HCT116 (cell line): ENCODE measurements around the gene RPS25. TPM values are rescaled to one million over a fixed set of nuclear protein-coding genes. Genes with fewer than 3 reads are reported as not detected.

Experiments used
- ATAC-seq: fragments of 200-7000 bp; cut with Tn5 transposase; 2 replicates; pipeline ENCODE4 v1.9.1; 2020; ENCODE audit warnings: mild to moderate bottlenecking, moderate library complexity
- BruUV-seq: library from RNA; stranded (reverse); fragments of 400-500 nt; replicated peaks from 2 replicates; lab custom pipeline; 2021; lab: Mats Ljungman, UMichigan
- CTCF ChIA-PET: fragments of 300-600 bp; sonication (Branson Sonifier 250); formaldehyde crosslinking; loops from one replicate; lab custom pipeline; 2021; ENCODE audit warnings: antibody characterized with exemption; lab: Charles Lee
- POLR2A ChIA-PET: fragments of 300-600, 350-600 bp; sonication (Branson Sonifier 250); formaldehyde crosslinking; loops from one replicate; lab custom pipeline; 2021; ENCODE audit warnings: antibody characterized with exemption; lab: Charles Lee
- RAD21 ChIA-PET, 2 experiments: fragments of 300-600 bp; sonication (Branson Sonifier 250); formaldehyde crosslinking; loops; one replicate each; lab custom pipeline; 2023; ENCODE audit warnings: low total read pairs in 2 of 2; ENCODE audit not compliant: uncharacterized antibody in 2 of 2, unreplicated experiment in 2 of 2, low non-redundant PET in 1 of 2; lab: Charles Lee
- DNase-seq: peaks from one replicate; pipeline ENCODE4 v3.0.0-alpha.2; 2010; ENCODE audit warnings: low read depth, low spot score
- H2AFZ ChIP-seq: fragments of 200-600 bp; shearing (Covaris generic), sonication (generic); 2 replicates; pipeline ENCODE4 v1.6.1; 2017; ENCODE audit warnings: low read depth, mixed run types, mixed read lengths, antibody characterized with exemption, low read length; ENCODE audit not compliant: poor library complexity, severe bottlenecking
- H3K27ac ChIP-seq: 2 replicates; pipeline ENCODE4 v1.5.1; 2012; ENCODE audit warnings: low read depth, low read length
- H3K27me3 ChIP-seq: fragments of 200-600 bp; sonication (generic); 2 replicates; pipeline ENCODE4 v1.6.1; 2016; ENCODE audit warnings: mixed run types, low read length, mixed read lengths; ENCODE audit not compliant: insufficient read depth
- H3K36me3 ChIP-seq, 2 experiments: fragments of 200-500 bp in 1 of 2; fragments of 200-600 bp in 1 of 2; sonication (Bioruptor generic) in 1 of 2; sonication (generic) in 1 of 2; 2 replicates each; pipeline versions ENCODE4 v1.5.1 to v1.6.1; 2014 to 2016; ENCODE audit warnings: low read length in 2 of 2, inconsistent platforms in 1 of 2, mixed read lengths in 1 of 2, mixed run types in 1 of 2; ENCODE audit not compliant: insufficient read depth in 2 of 2, control insufficient read depth in 1 of 2
- H3K4me1 ChIP-seq, 2 experiments: fragments of 200-600 bp in 1 of 2; sonication (generic) in 1 of 2; 2 replicates each; pipeline versions ENCODE4 v1.5.1 to v1.6.1; 2012 to 2017; ENCODE audit warnings: low read length in 2 of 2, inconsistent platforms in 1 of 2, mild to moderate bottlenecking in 1 of 2, mixed read lengths in 1 of 2, mixed run types in 1 of 2, moderate library complexity in 1 of 2; ENCODE audit not compliant: insufficient read depth in 2 of 2, control insufficient read depth in 1 of 2
- H3K4me2 ChIP-seq: fragments of 200-600 bp; sonication (generic); 2 replicates; pipeline ENCODE4 v1.6.1; 2017; ENCODE audit warnings: mixed run types, low read length, mixed read lengths
- H3K4me3 ChIP-seq, 2 experiments: fragments of 200-600 bp in 1 of 2; sonication (generic) in 1 of 2; replicated peaks in 1 of 2; 2 replicates each; pipeline ENCODE4 v1.5.1; 2011 to 2016; ENCODE audit warnings: low read length in 2 of 2, control low read depth in 1 of 2, low read depth in 1 of 2, mild to moderate bottlenecking in 1 of 2, mixed read lengths in 1 of 2, mixed run types in 1 of 2
- H3K79me2 ChIP-seq: fragments of 200-600 bp; sonication (generic); 2 replicates; pipeline ENCODE4 v1.6.1; 2017; ENCODE audit warnings: mild to moderate bottlenecking, mixed run types, low read length, moderate library complexity, mixed read lengths; ENCODE audit not compliant: insufficient read depth
- H3K9ac ChIP-seq: fragments of 200-600 bp; sonication (generic); 2 replicates; pipeline ENCODE4 v1.6.1; 2016; ENCODE audit warnings: low read length, mixed read lengths
- H3K9me2 ChIP-seq: fragments of 200-600 bp; sonication (generic), shearing (Covaris generic); 2 replicates; pipeline ENCODE4 v1.6.1; 2017; ENCODE audit warnings: mixed run types, mild to moderate bottlenecking, moderate library complexity; ENCODE audit not compliant: insufficient read depth
- H3K9me3 ChIP-seq, 2 experiments: fragments of 200-500 bp in 1 of 2; fragments of 200-600 bp in 1 of 2; sonication (Bioruptor generic) in 1 of 2; sonication (generic) in 1 of 2; 2 replicates each; pipeline ENCODE4 v1.6.1; 2014 to 2017; ENCODE audit warnings: low read length in 2 of 2, mixed read lengths in 2 of 2, inconsistent platforms in 1 of 2, low read depth in 1 of 2, mild to moderate bottlenecking in 1 of 2, mixed run types in 1 of 2, moderate library complexity in 1 of 2; ENCODE audit not compliant: control insufficient read depth in 1 of 2, insufficient read depth in 1 of 2
- H4K20me1 ChIP-seq: fragments of 200-600 bp; sonication (generic), shearing (Covaris generic); 2 replicates; pipeline ENCODE4 v1.6.1; 2017; ENCODE audit warnings: mixed run types, mild to moderate bottlenecking, moderate library complexity; ENCODE audit not compliant: insufficient read depth
- CBX3 ChIP-seq: IDR thresholded peaks from 2 replicates; pipeline ENCODE4 v1.6.1; 2012; ENCODE audit warnings: low read depth
- CEBPB ChIP-seq: IDR thresholded peaks from 2 replicates; pipeline ENCODE4 v1.6.1; 2012; ENCODE audit warnings: low read depth
- EGR1 ChIP-seq: IDR thresholded peaks from 2 replicates; pipeline ENCODE4 v1.6.1; 2012; ENCODE audit warnings: low read depth
- EZH2 ChIP-seq: fragments of 200-600 bp; sonication (generic); IDR thresholded peaks from 2 replicates; pipeline ENCODE4 v1.6.1; 2017; ENCODE audit warnings: antibody characterized with exemption, mixed run types
- EZH2phosphoT487 ChIP-seq: fragments of 200-600 bp; IDR thresholded peaks from 2 replicates; pipeline ENCODE4 v1.6.1; 2018; ENCODE audit warnings: antibody characterized with exemption, borderline replicate concordance
- FOSL1 ChIP-seq: IDR thresholded peaks from 2 replicates; pipeline ENCODE4 v1.6.1; 2012; ENCODE audit warnings: low read depth
- JUND ChIP-seq: IDR thresholded peaks from 2 replicates; pipeline ENCODE4 v1.6.1; 2012
- POLR2A ChIP-seq: IDR thresholded peaks from 2 replicates; pipeline ENCODE4 v1.7.0; 2011; ENCODE audit warnings: borderline replicate concordance; ENCODE audit not compliant: insufficient read depth, insufficient read length; ENCODE audit errors: extremely low read depth
- POLR2AphosphoS5 ChIP-seq: IDR thresholded peaks from 2 replicates; pipeline ENCODE4 v1.6.1; 2011; ENCODE audit warnings: mild to moderate bottlenecking, low read depth, low read length, moderate library complexity
- RAD21 ChIP-seq: IDR thresholded peaks from 2 replicates; pipeline ENCODE4 v1.6.1; 2012; ENCODE audit warnings: low read depth, mild to moderate bottlenecking
- SIN3A ChIP-seq: IDR thresholded peaks from 2 replicates; pipeline ENCODE4 v1.6.1; 2012; ENCODE audit warnings: low read depth
- SP1 ChIP-seq: IDR thresholded peaks from 2 replicates; pipeline ENCODE4 v1.6.1; 2012; ENCODE audit warnings: low read depth
- SRF ChIP-seq: IDR thresholded peaks from 2 replicates; pipeline ENCODE4 v1.6.1; 2012; ENCODE audit warnings: low read depth
- ZFX ChIP-seq: fragments of 450-650 bp; IDR thresholded peaks from 2 replicates; pipeline ENCODE4 v1.6.1; 2017
- ZNF274 ChIP-seq: fragments of 200-500 bp; sonication (Bioruptor generic); IDR thresholded peaks from 2 replicates; pipeline ENCODE4 v1.6.1; 2014; ENCODE audit warnings: mild to moderate bottlenecking, low read depth, low read length, inconsistent platforms
- intact Hi-C: fragments of 100-400 bp; cut with micrococcal nuclease; formaldehyde crosslinking; loops from 2 replicates; pipeline ENCODE4 v1.10.0; 2022
- total RNA-seq: library from RNA; stranded (reverse); gene quantifications from one replicate; pipeline ENCODE4 v1.2.1, GENCODE V29; 2021; ENCODE audit not compliant: unreplicated experiment
- TF ChIP-seq, protein P1 (sequence below), 3 experiments: fragments of 200-600 bp in 1 of 3; sonication (generic) in 1 of 3; IDR thresholded peaks in 2 of 3; conservative IDR thresholded peaks in 1 of 3; 2 replicates each; pipeline ENCODE4 v1.5.1; 2012 to 2017; ENCODE audit warnings: low read depth in 2 of 3, low read length in 2 of 3, antibody characterized with exemption in 1 of 3, borderline replicate concordance in 1 of 3, control low read depth in 1 of 3, mild to moderate bottlenecking in 1 of 3, mixed read lengths in 1 of 3, mixed run types in 1 of 3, moderate library complexity in 1 of 3; ENCODE audit not compliant: insufficient read depth in 1 of 3
- TF ChIP-seq, protein P2 (sequence below): IDR thresholded peaks from 2 replicates; pipeline ENCODE4 v1.6.1; 2012; ENCODE audit warnings: low read depth
- TF ChIP-seq, protein P3 (sequence below): IDR thresholded peaks from 2 replicates; pipeline ENCODE4 v1.6.1; 2012
- TF ChIP-seq, protein P4 (sequence below): IDR thresholded peaks from 2 replicates; pipeline ENCODE4 v1.6.1; 2011; ENCODE audit warnings: mild to moderate bottlenecking, low read length, moderate library complexity; ENCODE audit not compliant: insufficient replicate concordance; ENCODE audit errors: extremely low read depth
- TF ChIP-seq, protein P5 (sequence below): IDR thresholded peaks from 2 replicates; pipeline ENCODE4 v1.6.1; 2012

The RPS25 gene
- total RNA-seq, 1 experiment from 2014 or later, result 1,404 TPM

DNA sequence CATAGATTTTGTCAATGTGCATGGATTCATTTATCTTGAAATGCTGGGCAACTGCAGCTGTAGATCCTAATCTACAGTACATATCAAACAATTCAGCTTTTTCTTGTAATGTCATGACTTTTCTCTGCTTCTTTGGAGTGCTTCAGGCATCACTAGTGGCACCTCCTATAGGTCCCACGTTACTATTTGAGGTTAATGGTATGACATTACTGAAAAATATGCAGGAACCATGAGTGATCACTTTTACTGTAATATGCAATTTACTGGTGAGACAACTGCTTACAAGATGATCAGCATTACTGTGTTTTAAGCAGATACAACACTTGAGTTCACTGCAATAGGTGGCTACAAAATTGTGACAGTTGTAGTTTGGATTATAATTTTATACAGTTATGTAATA is 17.2 kb downstream of the RPS25 start (continued):
- TF ChIP-seq SP1 (no peak), CEBPB (no peak)

DNA sequence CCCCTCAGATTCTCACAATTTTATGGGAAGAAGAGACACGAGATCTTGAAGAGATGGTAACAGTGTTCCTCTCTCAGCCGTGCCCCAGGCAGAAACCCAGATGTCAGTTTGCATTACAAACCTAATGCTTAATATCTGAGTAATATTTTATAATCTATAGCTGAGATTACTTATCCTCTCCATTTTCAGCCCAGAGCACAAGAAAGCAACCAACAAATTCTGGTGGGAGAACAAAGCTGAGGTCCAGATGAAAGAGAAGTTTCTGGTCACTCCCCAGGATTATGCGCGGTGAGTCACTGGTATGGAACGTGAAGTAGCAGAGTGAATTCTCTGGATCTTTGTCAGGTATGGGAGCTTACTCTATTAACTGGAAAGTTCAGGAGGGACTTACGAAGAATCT is 19.3 kb downstream of the RPS25 start:
- Histone ChIP-seq H3K9ac (peak overlapping the region; percentile 90), H4K20me1 (no peaks in the 10 kb centered on the region), H3K4me2 (peak overlapping the region; percentile 97), H3K9me3 (no peaks in the 10 kb centered on the region), H3K36me3 (peaks cover 13 to 27% of the 10 kb centered on the region in 2 experiments), H3K79me2 (peaks cover 75% of the 10 kb centered on the region), H3K4me1 (peaks cover 15 to 46% of the 10 kb centered on the region in 2 experiments), H3K4me3 (peak overlapping the region; percentile 90), H3K9me2 (no peaks in the 10 kb centered on the region), H2AFZ (no peak overlapping the region), H3K27ac (peak overlapping the region; percentile 96), H3K27me3 (no peaks in the 10 kb centered on the region)
- intact Hi-C loops, result no loop called here
- ATAC-seq (peak; percentile 39), DNase-seq (peak; percentile 74)
- CTCF ChIA-PET, result no interaction called here
- POLR2A ChIA-PET, result interaction anchor here (0.6 kb wide), 1 partner anchor 327 kb away, joined by 5 read pairs; no protein-coding TSS in a partner anchor
- no TSS peak for BruUV-seq
- RAD21 ChIA-PET, result no interaction called here
- no peak for TF ChIP-seq EZH2
- no peak for TF ChIP-seq CBX3
- TF ChIP-seq EGR1, result no peak
- no peak for TF ChIP-seq CEBPB
- TF ChIP-seq ZFX, result no peak
- TF ChIP-seq POLR2A, result no peak
- TF ChIP-seq POLR2AphosphoS5, result no peak
- TF ChIP-seq, protein P1, sequence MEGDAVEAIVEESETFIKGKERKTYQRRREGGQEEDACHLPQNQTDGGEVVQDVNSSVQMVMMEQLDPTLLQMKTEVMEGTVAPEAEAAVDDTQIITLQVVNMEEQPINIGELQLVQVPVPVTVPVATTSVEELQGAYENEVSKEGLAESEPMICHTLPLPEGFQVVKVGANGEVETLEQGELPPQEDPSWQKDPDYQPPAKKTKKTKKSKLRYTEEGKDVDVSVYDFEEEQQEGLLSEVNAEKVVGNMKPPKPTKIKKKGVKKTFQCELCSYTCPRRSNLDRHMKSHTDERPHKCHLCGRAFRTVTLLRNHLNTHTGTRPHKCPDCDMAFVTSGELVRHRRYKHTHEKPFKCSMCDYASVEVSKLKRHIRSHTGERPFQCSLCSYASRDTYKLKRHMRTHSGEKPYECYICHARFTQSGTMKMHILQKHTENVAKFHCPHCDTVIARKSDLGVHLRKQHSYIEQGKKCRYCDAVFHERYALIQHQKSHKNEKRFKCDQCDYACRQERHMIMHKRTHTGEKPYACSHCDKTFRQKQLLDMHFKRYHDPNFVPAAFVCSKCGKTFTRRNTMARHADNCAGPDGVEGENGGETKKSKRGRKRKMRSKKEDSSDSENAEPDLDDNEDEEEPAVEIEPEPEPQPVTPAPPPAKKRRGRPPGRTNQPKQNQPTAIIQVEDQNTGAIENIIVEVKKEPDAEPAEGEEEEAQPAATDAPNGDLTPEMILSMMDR (IDR thresholded peaks at IDR 0.05 in 2 of 3, conservative IDR thresholded peaks at IDR 0.05 in 1 of 3; ENCODE audit: borderline replicate concordance in 1 of 3, insufficient read depth in 1 of 3, low read depth in 2 of 3, low read length in 2 of 3), result no peak
- TF ChIP-seq, protein P2, sequence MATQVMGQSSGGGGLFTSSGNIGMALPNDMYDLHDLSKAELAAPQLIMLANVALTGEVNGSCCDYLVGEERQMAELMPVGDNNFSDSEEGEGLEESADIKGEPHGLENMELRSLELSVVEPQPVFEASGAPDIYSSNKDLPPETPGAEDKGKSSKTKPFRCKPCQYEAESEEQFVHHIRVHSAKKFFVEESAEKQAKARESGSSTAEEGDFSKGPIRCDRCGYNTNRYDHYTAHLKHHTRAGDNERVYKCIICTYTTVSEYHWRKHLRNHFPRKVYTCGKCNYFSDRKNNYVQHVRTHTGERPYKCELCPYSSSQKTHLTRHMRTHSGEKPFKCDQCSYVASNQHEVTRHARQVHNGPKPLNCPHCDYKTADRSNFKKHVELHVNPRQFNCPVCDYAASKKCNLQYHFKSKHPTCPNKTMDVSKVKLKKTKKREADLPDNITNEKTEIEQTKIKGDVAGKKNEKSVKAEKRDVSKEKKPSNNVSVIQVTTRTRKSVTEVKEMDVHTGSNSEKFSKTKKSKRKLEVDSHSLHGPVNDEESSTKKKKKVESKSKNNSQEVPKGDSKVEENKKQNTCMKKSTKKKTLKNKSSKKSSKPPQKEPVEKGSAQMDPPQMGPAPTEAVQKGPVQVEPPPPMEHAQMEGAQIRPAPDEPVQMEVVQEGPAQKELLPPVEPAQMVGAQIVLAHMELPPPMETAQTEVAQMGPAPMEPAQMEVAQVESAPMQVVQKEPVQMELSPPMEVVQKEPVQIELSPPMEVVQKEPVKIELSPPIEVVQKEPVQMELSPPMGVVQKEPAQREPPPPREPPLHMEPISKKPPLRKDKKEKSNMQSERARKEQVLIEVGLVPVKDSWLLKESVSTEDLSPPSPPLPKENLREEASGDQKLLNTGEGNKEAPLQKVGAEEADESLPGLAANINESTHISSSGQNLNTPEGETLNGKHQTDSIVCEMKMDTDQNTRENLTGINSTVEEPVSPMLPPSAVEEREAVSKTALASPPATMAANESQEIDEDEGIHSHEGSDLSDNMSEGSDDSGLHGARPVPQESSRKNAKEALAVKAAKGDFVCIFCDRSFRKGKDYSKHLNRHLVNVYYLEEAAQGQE, result no peak
- no peak for TF ChIP-seq RAD21
- TF ChIP-seq, protein P3, sequence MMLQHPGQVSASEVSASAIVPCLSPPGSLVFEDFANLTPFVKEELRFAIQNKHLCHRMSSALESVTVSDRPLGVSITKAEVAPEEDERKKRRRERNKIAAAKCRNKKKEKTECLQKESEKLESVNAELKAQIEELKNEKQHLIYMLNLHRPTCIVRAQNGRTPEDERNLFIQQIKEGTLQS, result no peak
- no peak for TF ChIP-seq ZNF274
- peak; percentile 88 for TF ChIP-seq FOSL1
- TF ChIP-seq SRF, result no peak
- no peak for TF ChIP-seq EZH2phosphoT487
- TF ChIP-seq, protein P4, sequence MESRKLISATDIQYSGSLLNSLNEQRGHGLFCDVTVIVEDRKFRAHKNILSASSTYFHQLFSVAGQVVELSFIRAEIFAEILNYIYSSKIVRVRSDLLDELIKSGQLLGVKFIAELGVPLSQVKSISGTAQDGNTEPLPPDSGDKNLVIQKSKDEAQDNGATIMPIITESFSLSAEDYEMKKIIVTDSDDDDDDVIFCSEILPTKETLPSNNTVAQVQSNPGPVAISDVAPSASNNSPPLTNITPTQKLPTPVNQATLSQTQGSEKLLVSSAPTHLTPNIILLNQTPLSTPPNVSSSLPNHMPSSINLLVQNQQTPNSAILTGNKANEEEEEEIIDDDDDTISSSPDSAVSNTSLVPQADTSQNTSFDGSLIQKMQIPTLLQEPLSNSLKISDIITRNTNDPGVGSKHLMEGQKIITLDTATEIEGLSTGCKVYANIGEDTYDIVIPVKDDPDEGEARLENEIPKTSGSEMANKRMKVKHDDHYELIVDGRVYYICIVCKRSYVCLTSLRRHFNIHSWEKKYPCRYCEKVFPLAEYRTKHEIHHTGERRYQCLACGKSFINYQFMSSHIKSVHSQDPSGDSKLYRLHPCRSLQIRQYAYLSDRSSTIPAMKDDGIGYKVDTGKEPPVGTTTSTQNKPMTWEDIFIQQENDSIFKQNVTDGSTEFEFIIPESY, result no peak
- TF ChIP-seq, protein P5, sequence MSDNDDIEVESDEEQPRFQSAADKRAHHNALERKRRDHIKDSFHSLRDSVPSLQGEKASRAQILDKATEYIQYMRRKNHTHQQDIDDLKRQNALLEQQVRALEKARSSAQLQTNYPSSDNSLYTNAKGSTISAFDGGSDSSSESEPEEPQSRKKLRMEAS, result no peak; the same call in 1 of the 2 replicates
- peak; percentile 48; the same call in 1 of the 2 replicates for TF ChIP-seq SIN3A
- peak; percentile 86 for TF ChIP-seq JUND
